GM19240 (cell line): Measurements from ENCODE around the gene CTSC.

Experiments used
- DNase-seq: peaks from one replicate; pipeline ENCODE4 v3.0.0; 2011; ENCODE audit warnings: low spot score; ENCODE audit not compliant: insufficient read length

The CTSC gene

DNA sequence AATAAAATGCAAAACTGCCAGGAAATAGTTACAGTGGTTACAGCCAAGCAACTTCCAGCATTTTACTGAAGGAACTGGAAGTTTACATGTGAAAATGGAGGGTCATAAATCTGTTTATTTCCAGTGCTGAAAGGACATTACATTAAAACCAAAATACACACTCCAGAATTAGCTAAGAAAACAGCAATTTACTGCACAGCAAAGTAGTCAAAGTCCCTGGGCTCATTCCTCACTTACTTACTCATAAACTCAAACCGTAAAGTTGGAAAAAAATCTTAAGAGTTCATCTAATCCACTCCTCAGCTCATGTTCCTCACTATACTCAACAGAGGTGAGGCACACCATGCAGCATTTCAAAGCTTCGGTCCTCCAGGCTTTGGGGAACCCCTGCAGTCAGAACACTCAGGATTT, 17.4 kb downstream of the CTSC start:
- DNase-seq, result no peak

GRCh38 chr11:88318017-88318416, 19.5 kb downstream of the CTSC start:
- no peak for DNase-seq

GRCh38 chr11:88317536-88317935, 20.0 kb downstream of the CTSC start:
- no peak for DNase-seq

GRCh38 chr11:88315981-88316441, 21.5 kb downstream of the CTSC start:
- no peak for DNase-seq

GRCh38 chr11:88315015-88315414, 22.5 kb downstream of the CTSC start:
- DNase-seq, result no peak

GRCh38 chr11:88313441-88313840, 24.1 kb downstream of the CTSC start:
- DNase-seq, result no peak

GRCh38 chr11:88312628-88313027, 24.9 kb downstream of the CTSC start:
- DNase-seq, result no peak

DNA sequence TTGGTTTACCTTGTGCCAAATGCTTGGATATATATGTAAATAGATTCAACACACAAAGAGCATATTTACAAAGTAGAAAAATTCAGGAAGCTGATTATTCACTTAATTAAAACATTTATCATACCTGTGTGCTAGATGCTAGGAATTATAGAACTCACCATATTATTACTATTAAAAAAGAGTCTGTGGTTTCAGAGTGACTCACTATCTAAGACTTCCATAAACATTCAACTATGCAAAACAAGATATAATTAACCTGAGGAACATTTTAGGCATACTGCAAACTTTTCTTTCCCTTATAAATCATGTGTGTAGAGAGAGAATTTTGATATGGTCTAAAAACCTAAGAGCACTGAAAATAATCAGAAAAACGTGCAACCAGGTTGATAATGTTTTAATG, 27.3 kb downstream of the CTSC start:
- no peak for DNase-seq

DNA sequence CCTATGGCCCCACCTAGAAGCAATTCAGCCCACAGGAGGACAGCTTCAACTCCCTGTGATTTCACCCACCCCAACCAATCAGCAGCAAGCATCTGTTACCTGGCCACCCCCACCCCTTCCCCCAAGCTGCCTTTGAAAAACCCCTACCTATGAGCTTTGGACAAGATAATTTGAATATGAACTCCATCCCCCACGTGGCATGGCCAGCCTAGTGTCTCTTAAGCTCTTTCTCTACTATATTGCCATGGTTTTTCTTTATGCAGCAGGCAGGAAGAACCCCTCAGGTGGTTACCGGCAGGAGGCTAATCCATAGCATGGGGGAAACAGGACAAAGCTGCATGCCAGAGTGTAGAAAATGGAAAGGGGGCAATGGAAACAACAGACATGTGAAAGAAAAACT, 29.0 kb downstream of the CTSC start:
- DNase-seq, result no peak

DNA sequence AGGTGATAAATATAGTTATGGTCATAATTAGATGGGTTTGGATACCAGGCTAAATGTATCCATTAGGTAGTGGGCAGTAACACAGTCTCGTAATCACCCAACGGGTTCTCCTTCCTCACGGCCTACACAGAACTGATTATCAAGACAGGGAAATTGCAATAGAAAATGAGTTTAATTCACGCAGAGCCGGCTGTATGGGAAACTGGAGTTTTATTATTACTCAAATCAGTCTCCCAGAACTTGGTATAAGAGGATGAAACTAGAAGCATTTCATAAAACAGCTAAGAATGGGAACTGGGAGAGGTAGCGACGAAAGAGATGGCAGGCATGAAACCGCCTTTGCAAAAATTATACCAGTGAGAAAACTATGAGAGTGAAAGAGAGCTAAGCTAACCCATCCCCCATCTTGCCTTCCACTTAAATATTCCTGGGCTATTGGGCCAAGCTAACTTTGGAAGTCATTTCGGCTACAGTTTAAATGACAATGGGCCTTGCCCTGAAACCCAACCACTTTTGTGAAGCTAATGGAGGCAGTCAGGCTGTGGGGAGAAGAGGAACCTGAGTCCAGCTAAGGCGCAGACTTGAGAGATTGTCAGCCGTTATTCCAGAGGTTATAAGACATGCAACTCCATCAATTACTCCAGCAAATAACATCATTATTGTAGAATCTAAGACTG, 29.6 kb downstream of the CTSC start:
- no peak for DNase-seq

DNA sequence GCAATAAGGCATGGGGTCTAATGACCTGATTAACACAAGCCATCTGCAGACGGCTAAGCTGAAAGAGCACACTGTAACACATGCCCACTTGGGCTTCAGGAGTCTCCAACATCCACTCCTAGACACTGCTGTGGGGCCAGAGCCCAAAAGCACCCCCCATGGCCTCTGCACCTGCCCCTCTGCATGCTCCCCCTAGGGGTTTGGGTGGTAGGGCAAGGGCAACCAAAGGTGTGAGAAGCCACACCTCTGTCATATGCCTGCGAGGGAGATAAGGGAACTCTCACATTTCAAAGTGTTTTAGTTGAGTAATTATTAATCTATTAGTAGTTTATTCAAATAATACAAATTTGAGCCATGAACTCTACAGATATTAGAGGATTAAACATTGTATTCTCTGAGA, 30.8 kb downstream of the CTSC start:
- DNase-seq, result no peak

GRCh38 chr11:88305430-88305829, 32.1 kb downstream of the CTSC start:
- no peak for DNase-seq

DNA sequence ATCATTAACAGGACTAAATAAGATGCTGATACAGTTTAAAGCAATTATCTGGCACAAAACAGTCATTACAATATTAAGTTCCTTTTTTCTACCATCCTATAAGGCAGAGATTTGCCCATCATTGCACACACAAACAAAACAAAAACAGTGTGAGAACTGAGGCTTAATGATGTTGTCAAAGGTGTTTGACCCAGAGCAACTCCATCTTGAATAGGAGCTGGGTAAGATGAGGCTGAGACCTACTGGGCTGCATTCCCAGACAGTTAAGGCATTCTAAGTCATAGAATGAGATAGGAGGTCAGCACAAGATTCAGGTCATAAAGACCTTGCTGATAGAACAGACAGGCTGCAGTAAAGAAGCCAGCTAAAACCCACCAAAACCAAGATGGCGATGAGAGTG, 33.2 kb downstream of the CTSC start:
- no peak for DNase-seq

GRCh38 chr11:88303037-88303436, 34.5 kb downstream of the CTSC start:
- DNase-seq, result no peak

- DNase-seq, result no peak
Observed at GRCh38 chr11:88301488-88302140, 35.9 kb downstream of the CTSC start.

DNA sequence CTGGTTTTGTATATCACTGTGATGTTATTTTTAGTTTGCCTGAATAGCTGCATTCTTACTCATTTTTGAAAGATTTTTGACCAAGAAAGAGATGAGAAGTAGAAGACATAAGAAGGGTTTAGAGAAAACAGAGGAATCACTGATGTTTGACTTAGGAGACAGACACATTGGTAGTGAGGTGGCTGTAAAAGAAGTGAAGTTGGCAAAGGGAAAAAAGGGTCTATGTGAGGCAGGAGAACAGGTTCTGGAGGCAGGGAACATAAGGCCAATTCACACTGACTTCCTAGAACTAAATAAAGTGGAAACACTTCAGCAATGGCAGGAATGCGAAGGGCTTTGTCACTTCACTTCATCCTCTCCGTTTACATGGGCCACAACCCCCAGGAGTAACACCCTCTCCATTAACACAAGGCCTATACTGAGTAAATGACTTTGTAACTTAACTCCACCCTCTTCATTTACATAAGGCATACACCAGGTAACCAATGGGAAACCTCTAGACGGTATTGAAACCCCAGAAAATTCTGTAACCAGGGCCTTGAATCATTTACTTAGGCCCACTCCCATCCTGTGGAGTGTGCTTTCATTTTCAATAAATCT, 36.5 kb downstream of the CTSC start:
- no peak for DNase-seq

DNA sequence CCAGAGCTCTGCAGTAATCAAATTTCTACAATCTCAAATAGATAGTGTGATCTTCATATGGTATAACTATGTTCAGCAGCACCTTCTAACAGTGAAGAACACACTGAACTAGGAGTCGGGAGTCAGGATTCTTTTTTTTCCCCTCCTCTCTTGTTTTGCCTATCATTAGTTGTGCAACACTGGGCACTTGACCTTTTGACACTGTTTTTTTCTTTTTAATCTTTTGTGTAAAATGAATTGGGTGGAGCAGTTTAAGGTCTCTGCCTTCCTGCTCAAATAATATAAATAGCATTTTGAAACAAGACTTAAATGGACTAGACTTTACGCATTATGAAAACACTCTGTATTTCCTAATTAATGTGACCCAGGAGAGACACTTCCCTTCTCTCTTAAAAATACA, 39.7 kb downstream of the CTSC start:
- DNase-seq, result no peak

DNA sequence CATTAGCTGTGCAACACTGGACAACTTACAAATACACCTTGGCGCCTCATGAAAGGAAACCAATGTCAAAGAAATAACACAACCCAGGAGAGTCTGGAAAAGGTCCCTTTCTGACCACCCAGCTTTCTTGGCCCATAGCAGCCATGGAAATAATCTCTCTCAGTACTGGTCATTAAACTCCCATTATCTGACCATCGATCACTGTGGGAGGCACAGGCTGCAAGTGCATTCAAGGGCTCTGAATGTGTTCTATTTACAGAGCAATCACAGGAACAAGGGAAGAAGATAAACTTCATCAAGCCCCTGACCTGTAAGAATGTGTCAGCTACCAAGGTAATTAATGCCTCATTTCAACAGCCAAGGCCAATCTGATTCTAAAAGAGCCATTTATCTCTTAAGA, 40.1 kb downstream of the CTSC start:
- no peak for DNase-seq

DNA sequence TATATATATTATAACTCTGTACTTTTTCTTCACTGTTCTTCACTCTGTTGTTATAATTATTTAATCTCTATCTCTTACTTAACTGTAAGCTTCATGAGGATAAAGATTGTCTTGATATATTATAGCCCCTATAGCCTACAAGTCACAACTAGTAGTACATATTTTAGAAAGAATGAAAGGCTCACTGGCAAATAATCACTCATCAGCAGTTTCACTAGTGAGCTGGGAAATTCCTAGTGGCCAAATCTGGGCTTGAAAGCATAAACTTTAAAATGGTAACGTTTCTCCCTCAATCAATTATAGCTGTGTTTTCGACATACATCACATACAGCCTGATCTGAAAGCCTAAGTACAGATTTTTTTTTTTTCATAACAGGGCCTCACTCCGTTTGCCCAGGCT, 42.5 kb downstream of the CTSC start:
- DNase-seq, result no peak

GRCh38 chr11:88293931-88294330, 43.6 kb downstream of the CTSC start:
- DNase-seq, result no peak

DNA sequence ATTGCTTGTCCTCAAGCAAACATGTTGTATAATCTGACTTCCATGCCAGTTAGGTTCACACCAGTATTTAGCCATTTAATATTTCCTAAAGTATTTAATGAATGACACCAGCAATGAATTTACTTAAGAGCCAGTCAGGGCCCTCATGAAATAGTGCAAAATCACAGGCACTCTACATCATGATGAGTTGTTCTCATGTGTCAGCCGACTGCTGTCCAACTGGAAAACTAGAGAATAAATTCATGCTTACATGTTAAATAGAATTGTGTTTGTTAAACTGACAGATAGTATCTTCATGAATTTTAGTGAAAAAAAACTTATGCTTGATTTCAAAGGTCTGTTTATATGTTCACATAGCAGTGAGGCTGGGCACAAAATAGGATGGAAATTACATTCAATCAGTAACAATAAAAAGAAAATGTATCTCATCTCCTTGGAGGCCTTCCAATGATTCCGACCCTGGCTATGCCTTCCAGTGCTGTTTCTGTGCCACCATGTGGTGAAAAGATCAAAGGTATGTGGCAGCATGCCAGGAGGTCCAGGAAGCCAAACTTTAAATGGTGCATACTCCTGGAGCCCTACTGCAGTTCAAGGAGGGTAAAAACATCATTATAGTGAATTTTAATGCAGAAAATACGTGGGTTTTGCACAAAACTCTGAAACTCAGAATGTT, 45.2 kb downstream of the CTSC start:
- no peak for DNase-seq

- DNase-seq, result no peak
Observed at GRCh38 chr11:88288560-88288959, 49.0 kb downstream of the CTSC start.
